GM19324 (cell line): ENCODE measurements around the gene KPTN.

ENCODE experiments used
- ATAC-seq: cut with Tn5 transposase; IDR thresholded peaks from one replicate; pipeline ENCODE4 v1.9.1; 2021; ENCODE audit warnings: mild to moderate bottlenecking, moderate library complexity; ENCODE audit not compliant: unreplicated experiment, low FRiP score

Gene KPTN

GRCh38 chr19:47471381-47471732, 12.7 kb downstream of the KPTN start:
- no peak for ATAC-seq

GRCh38 chr19:47470447-47471195, 13.4 kb downstream of the KPTN start:
- no peak for ATAC-seq

GRCh38 chr19:47469719-47470118, 14.3 kb downstream of the KPTN start:
- ATAC-seq = no peak

- ATAC-seq = no peak
Observed at GRCh38 chr19:47469363-47469700, 14.7 kb downstream of the KPTN start.

- ATAC-seq = no peak
Observed at GRCh38 chr19:47467914-47468313, 16.1 kb downstream of the KPTN start.

GRCh38 chr19:47465957-47466356, 18.1 kb downstream of the KPTN start:
- no peak for ATAC-seq

GRCh38 chr19:47464675-47465419, 19.2 kb downstream of the KPTN start:
- ATAC-seq = no peak

GRCh38 chr19:47461876-47462275, 22.1 kb downstream of the KPTN start:
- no peak for ATAC-seq

- ATAC-seq = no peak
Observed at GRCh38 chr19:47459477-47459876, 24.5 kb downstream of the KPTN start.

- ATAC-seq = no peak
Observed at GRCh38 chr19:47458672-47459071, 25.3 kb downstream of the KPTN start.

GRCh38 chr19:47456721-47457474, 27.1 kb downstream of the KPTN start:
- ATAC-seq = no peak

- ATAC-seq = no peak
Observed at GRCh38 chr19:47450478-47450877, 33.5 kb downstream of the KPTN start.

- no peak for ATAC-seq
Observed at GRCh38 chr19:47448360-47448727, 35.7 kb downstream of the KPTN start.

GRCh38 chr19:47447470-47448359, 36.3 kb downstream of the KPTN start:
- ATAC-seq = no peak

GRCh38 chr19:47446534-47447469, 37.2 kb downstream of the KPTN start:
- no peak for ATAC-seq

- no peak for ATAC-seq
Observed at GRCh38 chr19:47445937-47446402, 38.0 kb downstream of the KPTN start.

GRCh38 chr19:47445527-47445926, 38.5 kb downstream of the KPTN start:
- ATAC-seq = no peak

GRCh38 chr19:47444388-47444821, 39.6 kb downstream of the KPTN start:
- no peak for ATAC-seq

GRCh38 chr19:47443331-47443730, 40.7 kb downstream of the KPTN start:
- no peak for ATAC-seq
